Heart left ventricle (tissue), 16 donors: ENCODE results near the gene TRAM2. TPM values are rescaled to one million over a fixed set of nuclear protein-coding genes. Genes with fewer than 3 reads are reported as not detected.
A peak's percentile ranks its signal among the peaks of the same experiment; 100 is the strongest.

ENCODE experiments used
- ATAC-seq, 4 donors: fragments of 200-7000 bp; cut with Tn5 transposase; one replicate each; pipeline ENCODE4 v1.9.1; 2020 to 2022; ENCODE audit warnings: moderate library complexity in 4 of 4, mild to moderate bottlenecking in 3 of 4, moderate number of reproducible peaks in 1 of 4
- DNase-seq, 5 donors: peaks; one replicate each; pipeline ENCODE4 v3.0.0-alpha.2; 2020
- H3K27ac ChIP-seq, 12 donors: fragments of 200-600 bp; sonication (generic) in 4 of 12; one replicate each; pipeline versions ENCODE4 v1.5.0 to v1.8.0; 2016 to 2022; ENCODE audit warnings: mild to moderate bottlenecking in 2 of 12
- H3K27me3 ChIP-seq, 9 donors: fragments of 200-600 bp; sonication (generic) in 2 of 9; one replicate each; pipeline versions ENCODE4 v1.5.1 to v1.8.0; 2016 to 2022; ENCODE audit warnings: mild to moderate bottlenecking in 3 of 9
- H3K36me3 ChIP-seq, 9 donors: fragments of 200-600 bp; sonication (generic) in 2 of 9; one replicate each; pipeline versions ENCODE4 v1.5.0 to v1.8.0; 2018 to 2022; ENCODE audit warnings: mild to moderate bottlenecking in 2 of 9
- H3K4me1 ChIP-seq, 12 donors: fragments of 200-600 bp; sonication (generic) in 4 of 12; one replicate each; pipeline versions ENCODE4 v1.5.0 to v1.8.0; 2016 to 2022; ENCODE audit warnings: mild to moderate bottlenecking in 3 of 12
- H3K4me3 ChIP-seq, 12 donors: fragments of 200-600 bp; sonication (generic) in 4 of 12; one replicate each; pipeline versions ENCODE4 v1.5.0 to v1.8.0; 2017 to 2022; ENCODE audit warnings: mild to moderate bottlenecking in 9 of 12, moderate library complexity in 4 of 12
- H3K9me3 ChIP-seq, 12 donors: fragments of 200-600 bp; sonication (generic) in 4 of 12; one replicate each; pipeline versions ENCODE4 v1.5.0 to v1.8.0; 2016 to 2022; ENCODE audit warnings: mild to moderate bottlenecking in 1 of 12
- POLR2A ChIP-seq, 2 donors: fragments of 450-650 bp; IDR thresholded peaks; one replicate each; pipeline ENCODE4 v1.6.1; 2017; ENCODE audit warnings: antibody characterized with exemption in 2 of 2, mild to moderate bottlenecking in 2 of 2, moderate library complexity in 2 of 2
- WGBS, 4 donors: extraction: QIAGEN DNeasy Blood & Tissue Kit in 2 of 4; methylation state at CpG; one replicate each; pipeline versions ENCODE4 v1.1.5 to v1.1.7; 2013 to 2018; 5-methylcytosine and 5-hydroxymethylcytosine counted together
- intact Hi-C, 10 donors: fragments of 100-400 bp; cut with DNase I; formaldehyde crosslinking; loops; one replicate each; pipeline versions ENCODE4 v1.11.1 to v1.14.2; 2022
- polyA plus RNA-seq, 2 donors: library from polyadenylated mRNA; stranded (reverse); fragments of 200-250 nt; gene quantifications; one replicate each; pipeline ENCODE4 v1.2.3, GENCODE V29; 2013
- total RNA-seq, 9 donors: library from RNA; depleted of rRNA in 2 of 9; stranded (reverse); fragments of >200 nt in 2 of 9; fragmentation: NEBNext Ultra II Directional in 3 of 9; extraction: Animal tissue kit (Norgen Biotek cat#: 25700) in 3 of 9; gene quantifications; one replicate each; pipeline versions ENCODE4 v1.1.0 to v1.2.4, GENCODE V29; 2016 to 2023
- TF ChIP-seq, protein P1 (sequence below), 12 donors: fragments of 200-600 bp; sonication (generic) in 4 of 12; IDR thresholded peaks; one replicate each; pipeline versions ENCODE4 v1.5.0 to v1.8.0; 2018 to 2022; ENCODE audit warnings: antibody characterized with exemption in 12 of 12, mild to moderate bottlenecking in 5 of 12
- donor health status: ischemic (EF 13 %, LVEDD 7.1; RV severe dilation, severe dysfunction).
- donor health status: healthy with polysubstance abuse.
- donor health status: DM: no; HTN: yes; CAD: no.
- donor health status: DM: no; HTN: no; CAD: no.
- donor health status: ischemic (EF 25% LVEDD 6.9; RV normal size, moderate dysfunction).
- donor health status: ischemic (EF 25% LVEDD 5.7; RV mildly dilated, moderate dysfunction).
- donor health status: healthy.
- donor health status: DM: yes; HTN: yes; CAD: no.
- donor health status: ischemic (EF 35%, LVEDD 5.7; RV mildly dilated, moderate dysfunction).
- donor health status: nonischemic (EF 11% LVEDD 7.7; RV severe dilation, severe dysfunction).
- donor health status: DM: yes; HTN: yes; CAD: no.
- donor health status: PGD.
- donor health status: ischemic (EF 29% LVEDD 5.4; RV normal size, mild dysfunction).
- donor health status: nonischemic (EF 23%, LVEDD 6.1; RV moderate dilation, normal function).

TRAM2 gene
- total and polyA plus RNA-seq, 11 donors = 4.7 to 19.0 (median 12.1) TPM

DNA sequence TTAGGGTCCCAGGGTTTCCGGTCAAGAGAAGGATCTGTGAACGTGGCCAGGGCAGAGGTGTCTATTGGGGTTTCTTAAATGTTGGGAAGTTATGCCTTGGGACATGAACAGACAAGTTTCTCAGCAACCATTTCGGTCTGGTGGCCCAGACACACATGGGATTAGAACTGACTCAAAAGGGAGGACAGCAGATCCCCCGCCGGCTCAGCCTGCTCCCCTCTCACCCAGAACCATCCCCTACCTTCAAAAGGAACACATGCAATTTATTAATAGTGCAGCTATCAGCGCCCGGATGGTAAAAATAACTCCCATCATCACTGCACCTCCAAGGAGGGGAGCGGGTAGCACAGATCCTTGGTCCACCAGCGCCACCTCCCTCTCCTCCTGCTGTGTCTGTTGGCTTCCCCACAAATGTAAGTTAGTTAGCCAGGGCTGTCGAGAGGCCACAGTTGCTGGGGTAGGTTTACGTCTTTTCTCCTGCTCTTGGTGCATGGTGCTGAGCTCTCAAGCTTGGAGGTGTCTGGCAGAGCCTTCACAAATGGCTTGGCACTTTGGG lies 77.1 kb downstream of the TRAM2 start:
- Histone ChIP-seq H3K9me3 (peaks cover 0 to 1% (median 0%) of the 10 kb centered on the region in 12 donors), H3K4me3 (no peak overlapping the region), H3K4me1 (peaks cover 11 to 76% (median 50%) of the 10 kb centered on the region in 12 donors), H3K27ac (peak overlapping the region; percentile 57 to 97 (median 82)), H3K36me3 (peaks cover 0 to 24% (median 14%) of the 10 kb centered on the region in 9 donors), H3K27me3 (no peaks in the 10 kb centered on the region)
- TF ChIP-seq, protein P1, sequence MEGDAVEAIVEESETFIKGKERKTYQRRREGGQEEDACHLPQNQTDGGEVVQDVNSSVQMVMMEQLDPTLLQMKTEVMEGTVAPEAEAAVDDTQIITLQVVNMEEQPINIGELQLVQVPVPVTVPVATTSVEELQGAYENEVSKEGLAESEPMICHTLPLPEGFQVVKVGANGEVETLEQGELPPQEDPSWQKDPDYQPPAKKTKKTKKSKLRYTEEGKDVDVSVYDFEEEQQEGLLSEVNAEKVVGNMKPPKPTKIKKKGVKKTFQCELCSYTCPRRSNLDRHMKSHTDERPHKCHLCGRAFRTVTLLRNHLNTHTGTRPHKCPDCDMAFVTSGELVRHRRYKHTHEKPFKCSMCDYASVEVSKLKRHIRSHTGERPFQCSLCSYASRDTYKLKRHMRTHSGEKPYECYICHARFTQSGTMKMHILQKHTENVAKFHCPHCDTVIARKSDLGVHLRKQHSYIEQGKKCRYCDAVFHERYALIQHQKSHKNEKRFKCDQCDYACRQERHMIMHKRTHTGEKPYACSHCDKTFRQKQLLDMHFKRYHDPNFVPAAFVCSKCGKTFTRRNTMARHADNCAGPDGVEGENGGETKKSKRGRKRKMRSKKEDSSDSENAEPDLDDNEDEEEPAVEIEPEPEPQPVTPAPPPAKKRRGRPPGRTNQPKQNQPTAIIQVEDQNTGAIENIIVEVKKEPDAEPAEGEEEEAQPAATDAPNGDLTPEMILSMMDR (IDR thresholded peaks at IDR 0.05) = peak in 8 of 12 donors; percentile 13 to 46 (median 34)
- TF ChIP-seq POLR2A (IDR thresholded peaks at IDR 0.05) = no peak
- DNase-seq (peak in 4 of 5 donors; percentile 69 to 80 (median 73)), ATAC-seq (peak; percentile 65 to 81 (median 70))
- 55 to 66% (median 61%) methylated on average over 9 to 11 of the region's 11 CpGs for WGBS, 4 donors
- intact Hi-C loops = loop anchor here (1.0 to 10.0 kb wide), 10 partner anchors 73 to 165 kb away; partner anchors contain the start of genes EFHC1 (in 8 of the 10) and TRAM2 (in 3 of the 10)

DNA sequence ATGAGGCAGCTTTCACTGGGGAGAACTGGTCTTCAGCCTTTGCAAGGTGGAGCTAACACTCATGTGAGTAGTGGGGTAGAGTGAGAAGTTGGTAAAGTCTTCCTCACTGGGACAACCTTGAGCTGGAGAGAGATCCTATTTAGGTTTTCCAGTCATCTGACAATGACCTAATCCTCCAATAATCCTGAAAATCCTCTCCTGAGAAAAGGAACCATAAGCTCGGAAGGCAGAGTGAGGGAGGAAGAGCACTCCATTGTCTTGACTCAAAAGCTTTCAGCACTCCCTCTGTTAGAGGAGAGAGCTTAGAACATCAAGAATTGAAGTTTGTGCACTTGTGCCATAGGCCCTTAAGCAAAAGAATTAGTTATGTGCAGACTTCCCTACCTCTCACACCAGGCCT lies 77.8 kb downstream of the TRAM2 start:
- WGBS, 4 donors = 28 to 46% (median 38%) methylated on average over 1 of the region's 1 CpG
- H3K27me3 ChIP-seq = no peaks in the 10 kb centered on the region
- peaks cover 7 to 68% (median 42%) of the 10 kb centered on the region in 12 donors for H3K4me1 ChIP-seq
- ATAC-seq (no peak), DNase-seq (no peak)
- no peak overlapping the region for H3K4me3 ChIP-seq
- peaks cover 0 to 24% (median 14%) of the 10 kb centered on the region in 9 donors for H3K36me3 ChIP-seq
- TF ChIP-seq POLR2A (IDR thresholded peaks at IDR 0.05) = no peak
- TF ChIP-seq, protein P1 (IDR thresholded peaks at IDR 0.05) = no peak
- H3K27ac ChIP-seq = peak overlapping the region; percentile 57 to 97 (median 82)
- H3K9me3 ChIP-seq = peaks cover 0 to 4% (median 0%) of the 10 kb centered on the region in 12 donors
- intact Hi-C loops = loop anchor here (1.0 to 10.0 kb wide), 6 partner anchors 77 to 166 kb away; partner anchors contain the start of gene EFHC1 (in 7 of the 10)

DNA sequence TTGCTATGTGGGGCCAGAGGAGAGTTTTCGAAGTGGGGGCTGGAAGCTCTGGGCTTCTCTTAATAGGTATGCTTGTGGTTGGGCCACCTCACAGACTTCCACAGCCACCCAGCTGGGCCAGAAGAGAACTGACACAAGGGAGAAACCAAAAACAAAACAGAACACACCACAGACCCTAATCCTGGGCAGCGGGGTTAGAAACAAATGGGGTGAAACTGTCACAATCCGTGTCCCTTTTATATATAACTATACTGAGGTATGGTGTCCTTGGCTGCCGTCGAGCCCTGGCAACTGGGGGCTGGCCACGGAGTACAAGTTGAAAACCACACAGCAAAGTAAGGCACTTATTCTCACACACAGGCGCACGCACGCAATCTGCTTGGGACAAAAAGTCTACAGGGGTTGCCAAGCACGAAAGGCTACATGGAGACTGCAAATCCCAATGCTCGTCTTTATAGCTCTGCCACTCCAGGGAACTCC lies 78.3 kb downstream of the TRAM2 start:
- intact Hi-C loops = loop anchor here (1.0 to 10.0 kb wide), 6 partner anchors 76 to 166 kb away; partner anchors contain the start of gene EFHC1 (in 7 of the 10)
- no peak for DNase-seq
- no peaks in the 10 kb centered on the region for H3K27me3 ChIP-seq
- H3K27ac ChIP-seq = peak overlapping the region; percentile 57 to 97 (median 82)
- H3K4me3 ChIP-seq = no peak overlapping the region
- TF ChIP-seq, protein P1 (IDR thresholded peaks at IDR 0.05) = no peak
- TF ChIP-seq POLR2A (IDR thresholded peaks at IDR 0.05) = no peak
- H3K9me3 ChIP-seq = peaks cover 0 to 4% (median 0%) of the 10 kb centered on the region in 12 donors
- WGBS, 4 donors = 66 to 80% (median 73%) methylated on average over 11 of the region's 11 CpGs
- ATAC-seq = peak in 1 of 4 donors; percentile 4
- peaks cover 0 to 24% (median 14%) of the 10 kb centered on the region in 9 donors for H3K36me3 ChIP-seq
- H3K4me1 ChIP-seq = peaks cover 3 to 64% (median 38%) of the 10 kb centered on the region in 12 donors
